Activated T-helper 1 cell treated with anti-CD3 and anti-CD28 coated beads, Interleukin-12 subunit alpha, Interleukin-12 subunit beta, Interleukin-2, Interleukin-4 antibody, amounts not matched to agents 30 ng/mL and 10 ng/mL and 1 ng/mL, durations not matched to agents 14 hours and 24 hours and 36 hours (primary cell): Measurements from ENCODE around the gene PLEKHA7. TPM values are rescaled to one million over a fixed set of nuclear protein-coding genes. Genes with fewer than 3 reads are reported as not detected.
"Not testable (repeated sequence)": the region's sequence is repeated elsewhere in the genome, so short reads cannot be mapped to it uniquely, and the experiment has no call there.

ENCODE experiments used
- DNase-seq: peaks from one replicate; pipeline ENCODE4 v3.0.0; 2021; ENCODE audit warnings: low spot score
- H3K27ac Mint-ChIP-seq: one replicate; pipeline ENCODE4 v1.8.0; 2021; ENCODE audit warnings: mild to moderate bottlenecking, mixed read lengths
- H3K27me3 Mint-ChIP-seq: one replicate; pipeline ENCODE4 v1.8.0; 2022; ENCODE audit warnings: mild to moderate bottlenecking, moderate library complexity, mixed read lengths; ENCODE audit not compliant: insufficient read depth
- H3K36me3 Mint-ChIP-seq: one replicate; pipeline ENCODE4 v1.8.0; 2021; ENCODE audit warnings: low read depth, mixed read lengths
- H3K4me1 Mint-ChIP-seq: one replicate; pipeline ENCODE4 v1.8.0; 2021; ENCODE audit warnings: low read depth, mixed read lengths
- H3K4me3 Mint-ChIP-seq: one replicate; pipeline ENCODE4 v1.8.0; 2021; ENCODE audit warnings: mild to moderate bottlenecking, moderate library complexity, mixed read lengths
- H3K9me3 Mint-ChIP-seq: one replicate; pipeline ENCODE4 v1.8.0; 2021; ENCODE audit warnings: mixed read lengths
- intact Hi-C: fragments of 100-400 bp; cut with micrococcal nuclease; formaldehyde crosslinking; loops from one replicate; pipeline ENCODE4 v1.15.1; 2024
- total RNA-seq: library from RNA; stranded (reverse); gene quantifications from 2 replicates; pipeline ENCODE4 v1.2.3, GENCODE V29; 2022

The PLEKHA7 gene
- total RNA-seq, 1 donor from 2014 or later, result 10.3 TPM

GRCh38 chr11:16966930-16967671 lies 47.1 kb downstream of the PLEKHA7 start:
- Mint-ChIP-seq H3K9me3 (no peaks in the 10 kb centered on the region), H3K4me1 (peaks cover 20% of the 10 kb centered on the region), H3K27me3 (no peaks in the 10 kb centered on the region), H3K27ac (no peak overlapping the region), H3K4me3 (no peak overlapping the region), H3K36me3 (no peaks in the 10 kb centered on the region)
- DNase-seq, result no peak
- intact Hi-C loops, result no loop called here

- no peaks in the 10 kb centered on the region for H3K27me3 Mint-ChIP-seq
- DNase-seq, result no peak
- H3K27ac Mint-ChIP-seq, result no peak overlapping the region
- H3K4me1 Mint-ChIP-seq, result peaks cover 20% of the 10 kb centered on the region
- no peak overlapping the region for H3K4me3 Mint-ChIP-seq
- intact Hi-C loops, result no loop called here
- H3K9me3 Mint-ChIP-seq, result no peaks in the 10 kb centered on the region
- H3K36me3 Mint-ChIP-seq, result no peaks in the 10 kb centered on the region
Measured at GRCh38 chr11:16964501-16964900, 49.7 kb downstream of the PLEKHA7 start.

- intact Hi-C loops, result no loop called here
- no peaks in the 10 kb centered on the region for H3K27me3 Mint-ChIP-seq
- H3K4me3 Mint-ChIP-seq, result no peak overlapping the region
- DNase-seq, result no peak
- H3K27ac Mint-ChIP-seq, result no peak overlapping the region
- H3K9me3 Mint-ChIP-seq, result no peaks in the 10 kb centered on the region
- H3K36me3 Mint-ChIP-seq, result no peaks in the 10 kb centered on the region
- H3K4me1 Mint-ChIP-seq, result peaks cover 11% of the 10 kb centered on the region
Measured at GRCh38 chr11:16963316-16963876, 50.8 kb downstream of the PLEKHA7 start.

GRCh38 chr11:16962589-16962988 lies 51.6 kb downstream of the PLEKHA7 start:
- not testable (repeated sequence) for H3K9me3 Mint-ChIP-seq

GRCh38 chr11:16962146-16962545 lies 52.1 kb downstream of the PLEKHA7 start:
- intact Hi-C loops, result no loop called here
- no peaks in the 10 kb centered on the region for H3K9me3 Mint-ChIP-seq
- peaks cover 11% of the 10 kb centered on the region for H3K4me1 Mint-ChIP-seq
- H3K4me3 Mint-ChIP-seq, result no peak overlapping the region
- H3K27me3 Mint-ChIP-seq, result peaks cover 2% of the 10 kb centered on the region
- DNase-seq, result no peak
- no peaks in the 10 kb centered on the region for H3K36me3 Mint-ChIP-seq
- H3K27ac Mint-ChIP-seq, result no peak overlapping the region

More at GRCh38 chr11:16962589-16962988, 51.6 kb downstream of the PLEKHA7 start:
- intact Hi-C loops, H3K36me3 Mint-ChIP-seq, DNase-seq, H3K4me3 Mint-ChIP-seq, H3K27me3 Mint-ChIP-seq, H3K27ac Mint-ChIP-seq: not testable (repeated sequence)
- peaks cover 11% of the 10 kb centered on the region for H3K4me1 Mint-ChIP-seq

- Mint-ChIP-seq H3K9me3 (no peaks in the 10 kb centered on the region), H3K4me3 (no peak overlapping the region), H3K27me3 (peaks cover 4% of the 10 kb centered on the region), H3K36me3 (no peaks in the 10 kb centered on the region), H3K4me1 (peaks cover 11% of the 10 kb centered on the region), H3K27ac (no peak overlapping the region)
- intact Hi-C loops, result no loop called here
- DNase-seq, result no peak
Measured at GRCh38 chr11:16960250-16960649, 54.0 kb downstream of the PLEKHA7 start.

- DNase-seq, result no peak
- no peaks in the 10 kb centered on the region for H3K9me3 Mint-ChIP-seq
Measured at GRCh38 chr11:16959602-16960001, 54.6 kb downstream of the PLEKHA7 start.

GRCh38 chr11:16958833-16959232 lies 55.4 kb downstream of the PLEKHA7 start:
- H3K27me3 Mint-ChIP-seq, result peaks cover 4% of the 10 kb centered on the region

More at GRCh38 chr11:16959602-16960001, 54.6 kb downstream of the PLEKHA7 start:
- H3K4me1 Mint-ChIP-seq, result peaks cover 11% of the 10 kb centered on the region
- no peak overlapping the region for H3K27ac Mint-ChIP-seq
- no peaks in the 10 kb centered on the region for H3K36me3 Mint-ChIP-seq
- peaks cover 4% of the 10 kb centered on the region for H3K27me3 Mint-ChIP-seq
- intact Hi-C loops, result no loop called here
- no peak overlapping the region for H3K4me3 Mint-ChIP-seq

GRCh38 chr11:16956538-16957153 lies 57.6 kb downstream of the PLEKHA7 start:
- no peak for DNase-seq
- H3K9me3 Mint-ChIP-seq, result no peaks in the 10 kb centered on the region
- no peaks in the 10 kb centered on the region for H3K4me1 Mint-ChIP-seq
- peaks cover 6% of the 10 kb centered on the region for H3K27me3 Mint-ChIP-seq
- no peak overlapping the region for H3K27ac Mint-ChIP-seq
- intact Hi-C loops, result no loop called here
- H3K4me3 Mint-ChIP-seq, result no peak overlapping the region
- no peaks in the 10 kb centered on the region for H3K36me3 Mint-ChIP-seq

More at GRCh38 chr11:16958833-16959232, 55.4 kb downstream of the PLEKHA7 start:
- Mint-ChIP-seq H3K4me3 (no peak overlapping the region), H3K36me3 (no peaks in the 10 kb centered on the region), H3K9me3 (no peaks in the 10 kb centered on the region), H3K27ac (no peak overlapping the region), H3K4me1 (peaks cover 6% of the 10 kb centered on the region)
- no peak for DNase-seq
- intact Hi-C loops, result no loop called here

GRCh38 chr11:16953663-16954062 lies 60.6 kb downstream of the PLEKHA7 start:
- H3K27me3 Mint-ChIP-seq, result peaks cover 6% of the 10 kb centered on the region
- no peak overlapping the region for H3K4me3 Mint-ChIP-seq
- DNase-seq, result no peak
- intact Hi-C loops, result no loop called here
- no peaks in the 10 kb centered on the region for H3K36me3 Mint-ChIP-seq
- H3K4me1 Mint-ChIP-seq, result no peaks in the 10 kb centered on the region
- no peak overlapping the region for H3K27ac Mint-ChIP-seq
- H3K9me3 Mint-ChIP-seq, result no peaks in the 10 kb centered on the region

- H3K27ac Mint-ChIP-seq, result no peak overlapping the region
Measured at GRCh38 chr11:16946477-16947282, 67.5 kb downstream of the PLEKHA7 start.

GRCh38 chr11:16945671-16946469 lies 68.3 kb downstream of the PLEKHA7 start:
- Mint-ChIP-seq H3K4me1 (peaks cover 5% of the 10 kb centered on the region), H3K27me3 (no peaks in the 10 kb centered on the region), H3K36me3 (no peaks in the 10 kb centered on the region), H3K4me3 (no peak overlapping the region), H3K27ac (no peak overlapping the region), H3K9me3 (no peaks in the 10 kb centered on the region)
- intact Hi-C loops, result loop anchor here (1.0 kb wide), 1 partner anchor 117 kb away; no protein-coding TSS in a partner anchor
- peak; percentile 14 for DNase-seq

More at GRCh38 chr11:16946477-16947282, 67.5 kb downstream of the PLEKHA7 start:
- intact Hi-C loops, result loop anchor here (1.0 kb wide), 1 partner anchor 117 kb away; no protein-coding TSS in a partner anchor
- H3K27me3 Mint-ChIP-seq, result no peaks in the 10 kb centered on the region
- no peak overlapping the region for H3K4me3 Mint-ChIP-seq
- no peak for DNase-seq
- no peaks in the 10 kb centered on the region for H3K36me3 Mint-ChIP-seq
- H3K4me1 Mint-ChIP-seq, result peaks cover 5% of the 10 kb centered on the region
- no peaks in the 10 kb centered on the region for H3K9me3 Mint-ChIP-seq
